ENCODE measurements around the gene DLG2.

The DLG2 gene

GRCh38 chr11:83523676-83524075, 2103.5 kb downstream of the DLG2 start:
- no peak for DNase-seq

GRCh38 chr11:83522911-83523310, 2104.2 kb downstream of the DLG2 start:
- DNase-seq, result no peak

DNA sequence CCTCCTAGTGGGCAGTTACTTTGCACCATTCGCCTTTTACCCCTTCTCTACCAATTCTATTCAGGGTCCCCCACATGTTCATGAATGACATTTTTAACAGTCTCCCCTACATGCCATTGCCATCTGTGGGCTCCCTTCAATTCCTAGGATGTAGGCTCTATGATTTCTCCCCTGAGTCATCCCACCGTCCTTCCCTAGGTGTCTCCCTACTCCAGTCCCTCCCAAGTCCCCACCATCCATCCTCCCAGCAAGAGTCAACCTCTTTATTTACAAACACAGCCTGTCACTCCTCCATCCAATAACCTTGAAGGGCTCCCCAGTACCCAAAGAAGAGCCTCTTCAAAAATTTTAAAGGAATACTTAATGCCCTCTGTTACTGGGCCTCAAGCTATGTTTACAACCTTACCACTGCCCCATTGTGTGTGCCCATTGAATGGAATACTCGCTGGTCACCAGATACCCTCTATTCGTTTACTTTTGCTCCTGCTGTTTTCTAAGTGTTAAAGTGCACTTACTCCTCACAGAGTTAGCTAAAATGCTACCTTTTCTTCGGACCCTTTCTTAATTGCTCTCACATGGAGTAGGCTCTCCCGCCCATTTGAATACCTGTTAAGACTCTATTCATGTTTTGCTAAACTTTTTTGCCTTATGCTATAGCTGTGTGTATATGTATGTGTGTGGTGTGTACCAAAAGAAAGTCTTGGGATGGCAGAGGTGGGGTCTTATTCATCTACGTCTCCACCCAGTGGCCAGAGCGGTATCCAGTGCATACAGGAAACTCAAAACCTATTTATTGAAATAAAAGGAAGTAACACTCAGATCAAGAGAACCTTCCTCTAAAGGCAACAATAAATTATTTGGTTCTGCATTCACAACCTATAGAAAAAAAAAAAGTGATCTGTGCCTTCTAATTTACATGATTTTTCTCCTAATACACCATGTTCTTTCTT, 2105.2 kb downstream of the DLG2 start:
- no peak for DNase-seq

- no peak for DNase-seq
Observed at GRCh38 chr11:83520849-83521248, 2106.3 kb downstream of the DLG2 start.

- DNase-seq, result no peak
Observed at GRCh38 chr11:83511646-83512045, 2115.5 kb downstream of the DLG2 start.

DNA sequence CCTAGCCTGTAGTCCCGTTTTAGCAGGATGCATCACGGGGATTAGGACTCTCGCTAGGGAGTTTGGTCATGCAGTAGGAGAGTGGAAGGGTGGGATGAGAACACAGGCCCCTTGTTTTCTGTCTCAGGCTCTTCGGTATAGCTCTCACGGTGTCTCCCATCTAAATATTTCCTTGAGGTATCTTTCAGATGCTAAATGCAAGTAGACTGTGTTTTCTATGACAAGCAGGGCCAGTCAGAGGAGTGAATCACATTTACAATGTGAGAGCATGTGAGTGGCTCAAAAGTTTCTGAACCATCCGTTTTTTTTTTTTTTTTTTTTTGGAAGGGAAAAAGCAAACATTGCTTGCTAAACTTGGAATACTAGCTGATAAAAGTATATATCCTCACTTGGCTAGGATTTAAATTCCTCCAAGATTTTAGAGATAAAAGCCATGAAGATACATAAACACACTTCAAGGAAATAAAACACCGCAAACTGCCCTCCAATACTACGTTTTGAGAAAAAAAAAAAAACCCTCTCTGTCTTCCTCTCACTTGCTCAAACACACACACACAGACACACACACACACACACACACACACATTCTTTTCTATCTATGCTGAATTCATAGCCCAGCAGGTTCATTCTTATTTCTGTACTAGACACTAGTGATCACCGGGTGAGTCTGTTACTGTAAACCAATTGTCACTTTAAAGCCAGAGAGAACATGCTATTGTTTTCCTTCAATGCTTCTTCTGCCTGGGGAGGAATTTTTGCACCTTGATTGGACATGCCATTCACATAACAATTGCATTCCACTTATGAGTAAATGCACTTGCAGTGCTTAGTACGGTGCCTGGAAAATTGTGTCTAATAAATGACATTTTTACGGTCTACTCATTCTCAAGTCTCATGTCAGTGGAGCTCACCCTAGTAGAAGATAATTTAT, 2116.3 kb downstream of the DLG2 start:
- DNase-seq, result no peak

DNA sequence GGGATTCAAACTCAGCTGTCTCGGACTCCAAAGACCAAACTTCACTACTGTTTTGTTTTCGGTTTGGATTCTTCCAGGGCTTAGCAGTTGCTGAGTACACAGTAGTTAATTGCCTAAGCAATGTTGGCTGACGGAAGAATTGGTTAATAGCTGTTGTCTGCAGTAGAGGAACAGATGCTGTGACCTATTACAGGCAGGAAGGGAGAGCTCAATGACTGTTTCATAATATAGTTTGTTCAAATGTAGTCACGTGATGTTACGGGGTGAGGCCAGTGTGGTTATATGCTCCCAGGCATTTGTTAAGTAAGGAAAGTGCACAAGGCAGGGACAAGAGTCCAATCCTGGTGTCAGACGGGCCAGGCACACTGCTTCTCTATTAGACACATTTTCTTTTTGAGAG, 2118.3 kb downstream of the DLG2 start:
- DNase-seq, result no peak

- DNase-seq, result no peak
Observed at GRCh38 chr11:83502041-83502440, 2125.1 kb downstream of the DLG2 start.

GRCh38 chr11:83493917-83494316, 2133.2 kb downstream of the DLG2 start:
- no peak for DNase-seq

DNA sequence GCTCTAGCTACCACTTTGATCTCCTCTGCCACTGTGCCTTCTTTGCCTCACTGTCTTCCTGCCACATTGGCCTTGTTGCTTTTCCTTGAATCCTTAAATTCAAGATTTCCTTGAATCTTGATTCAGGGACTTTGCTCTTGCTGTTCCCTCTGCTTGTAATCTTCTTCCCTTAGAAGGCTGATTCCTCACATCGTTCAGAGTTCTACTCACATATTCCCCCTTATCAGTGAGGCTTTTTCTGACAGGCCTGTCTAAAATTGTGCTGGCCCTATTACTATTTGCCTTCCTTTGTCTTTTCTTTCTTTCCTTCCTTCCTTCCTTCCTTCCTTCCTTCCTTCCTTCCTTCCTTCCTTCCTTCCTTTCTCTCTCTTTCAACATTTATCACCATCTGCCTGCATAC, 2134.1 kb downstream of the DLG2 start:
- no peak for DNase-seq

- DNase-seq, result no peak
Observed at GRCh38 chr11:83483808-83484207, 2143.3 kb downstream of the DLG2 start.

- no peak for DNase-seq
Observed at GRCh38 chr11:83480811-83481210, 2146.3 kb downstream of the DLG2 start.

DNA sequence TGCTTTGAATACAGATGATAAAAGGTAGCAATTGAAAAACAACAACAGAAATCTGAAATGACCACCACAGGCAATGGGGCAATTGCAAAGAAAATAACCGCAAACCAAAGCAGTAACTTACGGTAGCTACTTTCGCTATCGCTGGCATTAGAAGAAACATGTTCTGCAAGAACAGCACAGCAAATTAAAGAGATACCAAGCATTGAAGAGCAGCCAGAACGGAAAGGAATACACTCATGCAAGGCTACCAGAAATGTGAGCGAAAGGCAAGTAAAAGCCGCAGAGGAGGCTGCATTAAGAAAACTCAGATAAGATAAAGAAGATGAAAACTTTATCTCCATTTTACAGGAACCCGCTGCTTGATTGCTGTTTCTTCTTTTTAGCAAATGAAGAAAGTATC, 2146.9 kb downstream of the DLG2 start:
- DNase-seq, result no peak

DNA sequence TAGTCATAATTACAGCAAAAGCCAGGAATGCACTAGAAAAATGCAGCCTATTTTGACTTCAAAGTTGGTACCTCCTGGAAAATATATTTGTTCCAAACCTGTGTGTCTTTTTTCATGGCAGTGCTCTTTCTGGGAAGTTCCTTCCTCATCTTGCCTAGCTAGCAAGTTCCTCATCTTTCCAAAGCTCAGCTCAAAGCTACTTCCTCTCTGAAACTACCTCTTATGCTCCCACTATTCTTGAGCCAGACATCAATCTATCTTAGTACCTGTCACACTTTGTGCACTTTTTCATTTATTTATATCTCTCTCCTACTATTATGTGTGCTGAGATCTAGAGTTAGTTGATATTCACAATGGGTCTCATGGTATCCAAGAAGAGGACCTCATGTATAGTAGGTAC, 2149.4 kb downstream of the DLG2 start:
- DNase-seq, result no peak

- no peak for DNase-seq
Observed at GRCh38 chr11:83475760-83476159, 2151.4 kb downstream of the DLG2 start.

DNA sequence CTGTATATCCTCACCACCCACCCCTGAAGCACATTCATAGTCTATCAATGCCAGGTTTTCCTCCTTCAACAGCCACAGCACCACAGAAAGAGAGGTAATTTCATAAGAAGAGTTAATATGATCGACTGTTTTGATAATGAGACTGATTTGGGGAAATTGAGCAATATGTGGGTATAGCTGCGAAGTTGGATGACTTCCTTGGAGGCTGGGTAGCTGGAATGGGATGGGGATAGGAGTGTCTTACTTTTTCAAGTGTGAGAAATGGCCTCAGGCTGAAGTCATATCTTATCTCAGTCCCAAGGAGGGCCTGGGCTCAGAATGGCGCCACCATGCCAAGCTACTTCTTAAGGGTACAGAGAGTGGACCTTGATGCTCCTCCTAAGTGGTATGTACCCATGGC, 2153.4 kb downstream of the DLG2 start:
- no peak for DNase-seq

DNA sequence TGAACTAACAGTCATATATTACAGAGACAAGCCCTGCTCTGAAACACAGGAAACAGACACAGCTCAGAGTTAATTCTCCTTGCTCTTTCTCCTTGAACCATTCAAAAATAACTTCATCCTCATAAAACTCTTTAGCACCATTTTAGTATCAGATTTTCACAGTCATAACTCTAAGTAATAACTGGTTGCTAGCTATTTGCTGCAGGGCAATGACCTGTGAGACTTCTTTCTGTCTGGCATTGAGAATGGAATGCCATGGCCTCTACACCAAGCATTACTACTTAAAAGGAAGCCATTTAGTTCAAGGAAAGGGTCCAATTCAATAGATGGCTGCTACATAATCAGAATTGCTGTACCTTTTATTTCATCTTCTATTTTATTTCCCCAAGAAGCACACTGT, 2154.3 kb downstream of the DLG2 start:
- DNase-seq, result no peak

DNA sequence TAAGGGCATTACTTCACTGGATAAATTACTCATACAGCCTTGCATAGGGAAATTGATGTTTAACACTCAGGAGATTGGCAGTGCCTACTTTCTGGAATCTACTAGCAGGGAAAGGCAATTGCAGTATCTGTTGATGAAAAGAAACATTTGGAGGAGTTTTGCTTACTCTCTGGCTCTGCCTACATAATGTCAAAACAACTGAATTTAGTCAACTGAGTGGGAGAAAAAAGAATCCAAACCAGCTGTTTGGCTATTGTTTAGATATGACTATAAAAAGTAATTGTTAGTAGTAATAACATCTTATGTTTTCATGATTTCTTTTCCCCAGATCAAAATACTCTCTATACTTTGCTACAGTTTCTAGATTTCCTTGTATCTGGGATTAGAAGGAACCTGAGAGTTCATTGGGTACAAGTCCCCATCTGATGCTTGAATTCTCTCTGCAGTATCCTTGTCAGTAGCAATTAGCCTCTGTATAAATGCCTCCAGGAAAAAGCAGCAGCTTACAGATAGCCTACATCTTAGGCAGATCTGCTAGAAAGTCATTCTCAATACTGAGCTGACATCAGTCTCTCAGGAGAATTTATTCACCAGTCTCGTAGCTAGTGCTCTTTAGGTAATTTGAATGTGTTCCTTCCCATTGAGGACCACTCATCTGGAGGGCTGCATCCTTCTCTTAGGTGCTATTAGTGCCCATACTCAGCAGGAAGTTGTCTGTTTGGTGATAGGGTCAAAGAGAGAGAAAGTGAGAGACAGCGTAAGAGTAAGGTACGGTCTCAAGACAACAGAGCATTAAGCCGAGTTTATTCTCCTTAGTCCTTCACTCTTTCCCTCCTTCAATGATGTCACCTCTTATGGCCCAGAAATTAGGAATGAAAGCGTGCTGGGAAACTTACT, 2155.1 kb downstream of the DLG2 start:
- DNase-seq, result no peak

DNA sequence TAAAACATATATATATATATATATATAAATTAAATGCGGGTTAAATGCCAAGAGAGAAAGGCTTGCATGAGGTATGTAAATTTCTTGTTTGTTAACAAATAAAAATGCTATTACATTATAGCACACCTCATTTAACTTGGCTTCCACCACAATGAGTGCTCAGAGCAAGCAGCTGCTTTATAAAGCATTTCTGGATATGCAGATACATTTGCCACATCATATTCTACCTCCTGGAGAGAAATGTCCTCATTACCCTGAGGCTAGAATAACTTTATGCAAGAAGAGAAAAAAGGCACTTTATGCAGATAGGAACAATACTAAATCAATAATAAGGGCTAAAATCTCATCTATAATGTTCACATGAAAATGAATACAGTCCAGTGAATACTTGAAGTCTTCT, 2159.3 kb downstream of the DLG2 start:
- no peak for DNase-seq

DNA sequence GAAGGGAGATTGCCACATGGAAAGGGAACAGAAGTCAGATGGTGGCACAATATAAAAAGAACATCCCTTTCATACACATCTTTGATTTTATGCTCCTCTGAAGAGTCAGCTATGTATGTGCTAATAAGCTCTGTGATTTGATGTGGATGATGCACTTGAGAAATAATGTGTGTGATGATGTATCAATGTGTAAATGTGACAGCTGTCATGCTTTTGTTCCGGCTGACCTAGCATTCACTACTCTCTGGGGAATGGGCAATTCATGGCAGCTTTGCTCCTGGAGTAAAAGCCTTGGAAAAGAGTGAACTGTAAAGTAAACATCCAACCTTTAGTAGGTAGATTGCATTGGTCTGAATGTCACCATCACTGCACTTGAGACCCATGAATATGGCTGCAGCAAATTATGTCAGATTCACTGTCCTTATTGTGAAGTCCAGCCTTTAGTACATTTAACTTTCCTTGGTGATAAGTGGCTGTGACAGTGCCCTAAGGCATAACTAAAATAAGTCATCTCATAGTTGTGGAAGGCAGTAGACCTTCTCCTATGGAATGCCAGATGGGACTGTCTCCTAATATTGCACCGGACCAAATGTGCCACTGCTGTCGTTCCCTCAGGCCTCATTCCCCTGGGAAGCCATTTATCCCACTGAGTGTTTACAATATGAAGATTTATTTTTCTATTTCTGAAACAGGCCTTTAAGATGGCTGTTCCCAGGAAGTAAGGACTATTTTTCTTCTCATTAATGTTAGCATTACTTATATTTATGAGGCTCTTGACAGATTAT, 2162.8 kb downstream of the DLG2 start:
- DNase-seq, result no peak

GRCh38 chr11:83459798-83460197, 2167.3 kb downstream of the DLG2 start:
- no peak for DNase-seq

DNA sequence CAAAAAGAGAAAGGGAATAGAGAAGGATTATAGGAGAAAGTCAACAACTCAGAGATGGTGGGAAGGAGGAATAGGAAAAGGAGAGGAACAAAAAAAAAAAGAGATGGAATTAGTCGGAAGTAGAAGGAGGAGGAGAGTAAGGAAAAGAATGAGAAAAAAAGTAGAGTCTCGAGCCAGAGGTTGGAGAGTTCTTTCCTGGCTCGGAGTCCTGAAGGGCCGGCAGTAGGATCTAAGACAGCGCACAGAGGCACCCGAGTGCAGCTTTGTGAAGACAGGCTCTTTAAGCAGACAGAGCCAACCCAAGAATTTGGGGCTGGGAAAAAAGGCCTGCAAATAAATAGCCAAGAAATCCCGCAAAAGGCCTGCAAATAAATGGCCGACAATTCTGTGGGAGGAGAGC, 2170.6 kb downstream of the DLG2 start:
- no peak for DNase-seq

Data from CD4-positive, alpha-beta T cell treated with Interferon alpha-2 for 1 hour (primary cell).